Cardiac fibroblast (primary cell): ENCODE measurements around the gene CDRT4.
A peak's percentile ranks its signal among the peaks of the same experiment; 100 is the strongest.

Experiments
- DNase-seq, 2 donors: peaks; one replicate each; pipeline versions ENCODE4 v3.0.0 to v3.0.0-alpha.2; 2010; ENCODE audit warnings: low read depth in 2 of 2
- H3K4me3 ChIP-seq, 2 donors: replicated peaks in 1 of 2; 1 replicate in 1 of 2; 2 replicates in 1 of 2; pipeline ENCODE4 v1.5.1; 2011; ENCODE audit warnings: low read depth in 2 of 2, low read length in 2 of 2, mild to moderate bottlenecking in 2 of 2, moderate library complexity in 1 of 2
- CTCF ChIP-seq: IDR thresholded peaks from one replicate; pipeline ENCODE4 v1.5.1; 2011; ENCODE audit warnings: low read depth, mild to moderate bottlenecking, low read length, inconsistent platforms

The CDRT4 gene

GRCh38 chr17:15399443-15399842 is 68.0 kb downstream of the CDRT4 start:
- H3K4me3 ChIP-seq: no peak overlapping the region
- no peak for DNase-seq

GRCh38 chr17:15398736-15399331 is 68.6 kb downstream of the CDRT4 start:
- no peak for TF ChIP-seq CTCF
- DNase-seq: peak; percentile 30 to 51
- H3K4me3 ChIP-seq: no peak overlapping the region

More at GRCh38 chr17:15399443-15399842, 68.0 kb downstream of the CDRT4 start:
- no peak for TF ChIP-seq CTCF

- no peak overlapping the region for H3K4me3 ChIP-seq
- TF ChIP-seq CTCF: no peak
- DNase-seq: peak; percentile 38 to 43
These were observed 69.1 kb downstream of the CDRT4 start for GRCh38 chr17:15398291-15398690.

GRCh38 chr17:15397620-15398019 is 69.8 kb downstream of the CDRT4 start:
- H3K4me3 ChIP-seq: no peak overlapping the region

GRCh38 chr17:15395091-15395490 is 72.3 kb downstream of the CDRT4 start:
- H3K4me3 ChIP-seq: no peak overlapping the region
- no peak for TF ChIP-seq CTCF
- DNase-seq: no peak

More at GRCh38 chr17:15397620-15398019, 69.8 kb downstream of the CDRT4 start:
- peak in 1 of 2 donors; percentile 35 for DNase-seq
- TF ChIP-seq CTCF: no peak

- DNase-seq: no peak
- TF ChIP-seq CTCF: no peak
- no peak overlapping the region for H3K4me3 ChIP-seq
These were observed 74.0 kb downstream of the CDRT4 start for GRCh38 chr17:15393414-15393813.

- DNase-seq: peak; percentile 74 to 90
- no peak overlapping the region for H3K4me3 ChIP-seq
- no peak for TF ChIP-seq CTCF
These were observed 75.1 kb downstream of the CDRT4 start for GRCh38 chr17:15392326-15392741.
